GM19372 (cell line): Measurements from ENCODE around the gene E2F3.

Experiments
- ATAC-seq: cut with Tn5 transposase; IDR thresholded peaks from one replicate; pipeline ENCODE4 v1.9.1; 2021; ENCODE audit warnings: mild to moderate bottlenecking, low read depth, moderate library complexity; ENCODE audit not compliant: unreplicated experiment

E2F3 gene

GRCh38 chr6:20400456-20401204 lies 1.0 kb upstream of the E2F3 start:
- ATAC-seq = no peak

- ATAC-seq = no peak
Measured at GRCh38 chr6:20402092-20402341, 338 bp downstream of the E2F3 start.

GRCh38 chr6:20402342-20403069 lies 827 bp downstream of the E2F3 start:
- ATAC-seq = no peak

GRCh38 chr6:20403070-20403765 lies 1.5 kb downstream of the E2F3 start:
- peak; percentile 42 for ATAC-seq

- ATAC-seq = no peak
Measured at GRCh38 chr6:20403766-20404640, 2.3 kb downstream of the E2F3 start.

GRCh38 chr6:20404641-20405032 lies 3.0 kb downstream of the E2F3 start:
- ATAC-seq = peak; percentile 25

GRCh38 chr6:20408851-20409250 lies 7.2 kb downstream of the E2F3 start:
- ATAC-seq = no peak

GRCh38 chr6:20409427-20409971 lies 7.8 kb downstream of the E2F3 start:
- ATAC-seq = peak; percentile 88

- no peak for ATAC-seq
Measured at GRCh38 chr6:20411544-20411943, 9.9 kb downstream of the E2F3 start.

GRCh38 chr6:20411953-20412681 lies 10.4 kb downstream of the E2F3 start:
- no peak for ATAC-seq

- ATAC-seq = no peak
Measured at GRCh38 chr6:20412682-20413073, 11.0 kb downstream of the E2F3 start.

- ATAC-seq = no peak
Measured at GRCh38 chr6:20413826-20414225, 12.1 kb downstream of the E2F3 start.

GRCh38 chr6:20414711-20415110 lies 13.0 kb downstream of the E2F3 start:
- ATAC-seq = no peak

- no peak for ATAC-seq
Measured at GRCh38 chr6:20415304-20415703, 13.6 kb downstream of the E2F3 start.

- ATAC-seq = no peak
Measured at GRCh38 chr6:20415712-20416454, 14.2 kb downstream of the E2F3 start.

- no peak for ATAC-seq
Measured at GRCh38 chr6:20416567-20417345, 15.1 kb downstream of the E2F3 start.

- ATAC-seq = no peak
Measured at GRCh38 chr6:20417819-20418218, 16.1 kb downstream of the E2F3 start.
